Fibroblast of pulmonary artery (primary cell): Measurements from ENCODE around the gene SLC43A1.
"Not testable (repeated sequence)": the region's sequence is repeated elsewhere in the genome, so short reads cannot be mapped to it uniquely, and the experiment has no call there.

Experiments
- DNase-seq: peaks from one replicate; pipeline ENCODE4 v3.0.0-alpha.2; 2010; ENCODE audit warnings: low read depth
- H3K4me3 ChIP-seq: replicated peaks from 2 replicates; pipeline ENCODE4 v1.5.1; 2011; ENCODE audit warnings: low read depth, mild to moderate bottlenecking, control low read depth, low read length, moderate library complexity
- CTCF ChIP-seq: IDR thresholded peaks from 2 replicates; pipeline ENCODE4 v1.5.1; 2011; ENCODE audit warnings: mild to moderate bottlenecking, control low read depth, low read length, inconsistent platforms; ENCODE audit errors: missing control alignments

The SLC43A1 gene

GRCh38 chr11:57542582-57542981 lies 27.1 kb upstream of the SLC43A1 start:
- TF ChIP-seq CTCF = no peak
- H3K4me3 ChIP-seq = no peak overlapping the region
- no peak for DNase-seq

- DNase-seq = no peak
- no peak overlapping the region for H3K4me3 ChIP-seq
- no peak for TF ChIP-seq CTCF
Measured at GRCh38 chr11:57541169-57541568, 25.7 kb upstream of the SLC43A1 start.

- no peak for DNase-seq
- no peak for TF ChIP-seq CTCF
- H3K4me3 ChIP-seq = no peak overlapping the region
Measured at GRCh38 chr11:57539342-57539741, 23.8 kb upstream of the SLC43A1 start.

GRCh38 chr11:57536947-57537619 lies 21.6 kb upstream of the SLC43A1 start, which contains the start of gene SMTNL1:
SMTNL1 (plus strand) TSS chr11:57537595; CDS start chr11:57542643, 5,048 bp downstream.
- no peak within 1 kb of the TSS for H3K4me3 ChIP-seq
- no peak for DNase-seq
- no peak for TF ChIP-seq CTCF

- H3K4me3 ChIP-seq, DNase-seq: not testable (repeated sequence)
Measured at GRCh38 chr11:57534449-57534848, 18.9 kb upstream of the SLC43A1 start.

- H3K4me3 ChIP-seq = peak within 1 kb of the TSS; percentile 80
- TF ChIP-seq CTCF = no peak
- peak; percentile 97 for DNase-seq
Measured at GRCh38 chr11:57530596-57531507, 15.3 kb upstream of the SLC43A1 start, which contains the start of gene TIMM10. TIMM10 (minus strand) TSS chr11:57530754; CDS start chr11:57530189, 565 bp downstream.

- peak overlapping the region; percentile 80 for H3K4me3 ChIP-seq
- DNase-seq = no peak
- no peak for TF ChIP-seq CTCF
Measured at GRCh38 chr11:57530215-57530595, 14.7 kb upstream of the SLC43A1 start.
